ENCODE data around the gene DIS3L2. TPM values are rescaled to one million over a fixed set of nuclear protein-coding genes. Genes with fewer than 3 reads are reported as not detected.
"Not testable (repeated sequence)": the region's sequence is repeated elsewhere in the genome, so short reads cannot be mapped to it uniquely, and the experiment has no call there.

DIS3L2 gene
- total RNA-seq, 4 donors from 2014 or later: 10.3 to 63.9 (median 29.7) TPM

DNA sequence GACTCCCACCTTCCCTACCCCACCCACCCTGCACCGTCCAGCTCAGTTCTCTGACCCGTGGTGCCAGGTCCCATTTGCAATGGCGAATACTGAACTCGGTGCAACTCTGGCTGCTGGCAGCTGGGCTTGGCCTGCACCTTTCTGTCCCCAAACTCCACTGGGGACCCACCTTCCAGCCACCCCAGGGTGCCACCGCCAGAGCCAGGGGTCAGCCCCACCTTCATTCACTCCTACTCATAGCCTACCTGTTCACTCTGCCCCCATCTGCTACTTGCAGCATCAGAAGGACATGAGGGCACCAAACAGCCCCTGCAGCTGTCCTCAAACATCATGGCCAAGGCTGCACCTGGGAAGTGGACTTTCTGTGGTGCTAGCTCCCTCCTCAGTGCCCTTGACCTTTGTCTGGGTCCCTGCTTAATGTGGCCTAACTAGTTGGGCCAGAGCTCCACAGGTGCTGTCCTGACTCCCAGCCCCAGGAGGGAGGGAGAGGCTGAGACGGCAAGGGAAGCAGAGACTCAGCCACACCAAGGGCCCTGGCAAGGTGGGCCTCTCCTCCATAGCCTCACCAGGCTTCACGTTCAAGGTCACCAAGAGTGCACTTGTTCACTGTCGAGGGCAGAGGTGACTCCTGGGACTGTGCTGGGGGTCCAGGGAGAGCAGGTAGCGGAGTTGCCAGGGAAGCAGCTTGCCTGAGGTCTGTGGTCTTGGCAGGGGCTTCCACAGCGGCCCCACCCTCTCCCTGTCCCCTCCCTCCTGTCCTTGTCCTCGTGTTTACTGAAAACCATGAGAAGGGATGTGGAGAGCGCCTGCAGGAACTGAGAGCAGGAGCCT, 365.0 kb downstream of the DIS3L2 start:
- TF ChIP-seq, protein P1, sequence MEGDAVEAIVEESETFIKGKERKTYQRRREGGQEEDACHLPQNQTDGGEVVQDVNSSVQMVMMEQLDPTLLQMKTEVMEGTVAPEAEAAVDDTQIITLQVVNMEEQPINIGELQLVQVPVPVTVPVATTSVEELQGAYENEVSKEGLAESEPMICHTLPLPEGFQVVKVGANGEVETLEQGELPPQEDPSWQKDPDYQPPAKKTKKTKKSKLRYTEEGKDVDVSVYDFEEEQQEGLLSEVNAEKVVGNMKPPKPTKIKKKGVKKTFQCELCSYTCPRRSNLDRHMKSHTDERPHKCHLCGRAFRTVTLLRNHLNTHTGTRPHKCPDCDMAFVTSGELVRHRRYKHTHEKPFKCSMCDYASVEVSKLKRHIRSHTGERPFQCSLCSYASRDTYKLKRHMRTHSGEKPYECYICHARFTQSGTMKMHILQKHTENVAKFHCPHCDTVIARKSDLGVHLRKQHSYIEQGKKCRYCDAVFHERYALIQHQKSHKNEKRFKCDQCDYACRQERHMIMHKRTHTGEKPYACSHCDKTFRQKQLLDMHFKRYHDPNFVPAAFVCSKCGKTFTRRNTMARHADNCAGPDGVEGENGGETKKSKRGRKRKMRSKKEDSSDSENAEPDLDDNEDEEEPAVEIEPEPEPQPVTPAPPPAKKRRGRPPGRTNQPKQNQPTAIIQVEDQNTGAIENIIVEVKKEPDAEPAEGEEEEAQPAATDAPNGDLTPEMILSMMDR (IDR thresholded peaks at IDR 0.05): peak in 2 of 4 experiments; percentile 6 to 22
- H3K36me3 ChIP-seq, H3K4me3 ChIP-seq, H3K4me1 ChIP-seq, H3K9me3 ChIP-seq, H3K27ac ChIP-seq, H3K27me3 ChIP-seq: not testable (repeated sequence)
- peak in 1 of 2 donors; percentile 6 for DNase-seq
- intact Hi-C loops (cut with DNase I; ENCODE audit: low total_unique reads): loop anchor here (10.0 kb wide), 1 partner anchor 402 kb away; the partner anchor contains the start of gene NPPC

DNA sequence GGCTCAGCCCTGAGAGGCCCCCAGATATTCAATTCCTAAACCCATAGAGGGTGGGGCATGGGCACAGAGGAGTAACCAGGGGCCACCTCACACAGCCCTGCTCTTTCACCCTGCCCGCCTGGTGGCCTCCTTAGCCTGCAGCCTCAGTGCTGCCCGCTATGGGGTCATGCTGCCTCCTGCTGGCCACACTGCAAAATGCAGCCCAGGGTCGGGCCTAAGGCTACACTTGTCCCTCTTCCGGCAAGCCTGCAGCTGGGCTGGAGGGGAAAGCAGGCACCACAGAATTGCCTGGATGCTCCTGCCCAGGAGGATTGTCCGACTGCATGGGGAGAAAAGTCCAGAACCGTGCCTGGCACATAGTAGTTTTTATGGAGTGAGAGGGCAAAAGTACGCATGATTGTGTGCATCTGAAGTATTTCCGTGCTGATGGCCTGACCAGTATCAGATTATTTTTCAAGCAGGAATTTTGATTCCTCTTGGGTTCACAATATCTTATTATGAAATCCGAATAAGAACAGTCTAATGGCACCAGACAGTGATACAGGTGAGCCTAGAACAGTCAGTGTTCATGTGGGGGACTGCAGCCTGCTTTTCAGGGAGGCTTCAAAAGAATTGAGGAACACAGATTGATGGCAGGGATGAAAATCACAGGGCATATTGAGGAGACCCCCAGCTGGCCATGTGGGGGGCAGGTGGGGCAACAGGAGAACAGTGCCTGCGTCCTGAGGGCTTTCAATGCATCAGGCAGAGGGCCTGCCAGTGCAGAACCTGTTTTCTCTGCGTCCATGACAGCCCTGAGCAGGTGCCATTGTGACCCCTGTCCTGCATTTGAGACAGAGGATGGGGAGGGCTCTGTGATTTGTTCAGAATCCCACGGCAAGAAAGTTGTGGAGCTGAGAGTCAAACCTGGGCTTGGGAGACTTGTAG, 365.9 kb downstream of the DIS3L2 start:
- Histone ChIP-seq H3K4me1 (no peaks in the 10 kb centered on the region), H3K4me3 (no peak overlapping the region), H3K36me3 (no peaks in the 10 kb centered on the region), H3K27ac (no peak overlapping the region), H3K9me3 (no peaks in the 10 kb centered on the region), H3K27me3 (no peaks in the 10 kb centered on the region)
- intact Hi-C loops (cut with DNase I; ENCODE audit: low total_unique reads): loop anchor here (10.0 kb wide), 1 partner anchor 403 kb away; the partner anchor contains the start of gene NPPC
- peak in 1 of 2 donors; percentile 64 for DNase-seq
- TF ChIP-seq, protein P1 (IDR thresholded peaks at IDR 0.05): peak; percentile 53 to 77 (median 64)
- TF ChIP-seq POLR2A (IDR thresholded peaks at IDR 0.05): no peak

GRCh38 chr2:232328032-232328422, 366.5 kb downstream of the DIS3L2 start:
- no peak for TF ChIP-seq POLR2A (IDR thresholded peaks at IDR 0.05)
- TF ChIP-seq, protein P1 (IDR thresholded peaks at IDR 0.05): no peak
- H3K4me3 ChIP-seq: no peak overlapping the region
- no peaks in the 10 kb centered on the region for H3K36me3 ChIP-seq
- H3K4me1 ChIP-seq: no peaks in the 10 kb centered on the region
- intact Hi-C loops (cut with DNase I; ENCODE audit: low total_unique reads): loop anchor here (10.0 kb wide), 1 partner anchor 403 kb away; the partner anchor contains the start of gene NPPC
- no peaks in the 10 kb centered on the region for H3K9me3 ChIP-seq
- H3K27ac ChIP-seq: no peak overlapping the region
- H3K27me3 ChIP-seq: no peaks in the 10 kb centered on the region
- DNase-seq: no peak

DNA sequence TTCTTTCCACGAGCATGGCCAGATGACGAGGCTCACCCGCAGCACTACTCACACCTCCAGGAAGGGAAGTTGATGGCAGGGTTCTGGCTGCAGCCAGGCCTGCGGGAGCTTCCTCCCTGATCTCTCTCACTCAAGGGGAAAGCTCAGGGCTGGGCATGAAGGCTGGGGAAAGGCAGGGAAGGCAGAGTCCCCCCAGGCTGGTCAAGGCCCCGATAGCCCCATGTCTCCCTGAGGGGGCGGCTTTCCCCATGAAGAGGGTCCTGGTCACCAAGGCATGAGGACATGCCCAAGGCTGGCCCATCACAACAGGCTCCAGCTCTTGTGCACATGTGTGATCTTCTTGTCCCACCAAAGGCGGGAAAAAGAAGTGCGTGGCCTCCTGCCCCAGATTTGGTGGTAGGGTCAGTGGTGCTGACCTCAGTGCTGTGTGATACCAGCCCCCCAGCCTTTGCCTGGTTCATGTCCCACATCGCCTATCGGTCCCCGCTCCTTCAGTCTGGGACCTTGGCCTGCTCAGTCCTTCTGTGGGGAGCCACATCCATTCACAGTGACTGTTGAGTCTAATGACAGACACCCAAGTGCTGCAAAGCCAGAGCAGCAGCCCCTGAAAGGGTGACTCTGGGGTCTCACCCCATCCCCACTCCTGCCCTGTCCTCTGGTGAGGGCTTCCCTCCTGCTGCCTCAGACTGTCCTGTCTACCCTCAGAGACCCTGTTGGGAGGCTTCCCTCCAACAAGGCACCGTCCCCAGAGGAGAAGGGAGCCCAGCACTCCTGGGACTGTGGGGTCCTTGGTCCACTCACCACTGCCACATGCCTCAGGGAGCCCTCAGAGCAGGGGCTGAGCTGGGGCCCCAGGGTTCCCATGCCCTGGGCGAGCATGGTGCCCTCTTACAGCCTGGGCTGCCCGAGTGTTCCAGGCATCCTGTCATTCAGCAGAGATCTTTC, 367.3 kb downstream of the DIS3L2 start:
- Histone ChIP-seq H3K36me3 (no peaks in the 10 kb centered on the region), H3K27ac (no peak overlapping the region), H3K9me3 (no peaks in the 10 kb centered on the region), H3K4me3 (no peak overlapping the region), H3K4me1 (no peaks in the 10 kb centered on the region), H3K27me3 (no peaks in the 10 kb centered on the region)
- DNase-seq: no peak
- intact Hi-C loops (cut with DNase I; ENCODE audit: low total_unique reads): loop anchor here (10.0 kb wide), 1 partner anchor 404 kb away; the partner anchor contains the start of gene NPPC
- TF ChIP-seq, protein P1 (IDR thresholded peaks at IDR 0.05): no peak
- no peak for TF ChIP-seq POLR2A (IDR thresholded peaks at IDR 0.05)

All from uterus (tissue), 4 donors.